Epithelial cell of proximal tubule (primary cell): ENCODE measurements around the gene CUZD1. TPM values are rescaled to one million over a fixed set of nuclear protein-coding genes. Genes with fewer than 3 reads are reported as not detected.
A peak's percentile ranks its signal among the peaks of the same experiment; 100 is the strongest.

ENCODE experiments used
- DNase-seq: peaks from one replicate; pipeline ENCODE4 v3.0.0-alpha.2; 2011; ENCODE audit warnings: low read depth
- H3K4me3 ChIP-seq: 2 replicates; pipeline ENCODE4 v1.5.1; 2011; ENCODE audit warnings: low read depth, mild to moderate bottlenecking, low read length
- CTCF ChIP-seq: conservative IDR thresholded peaks from 2 replicates; pipeline ENCODE4 v1.5.1; 2012; ENCODE audit warnings: low read depth, mild to moderate bottlenecking, low read length
- total RNA-seq: library from RNA; depleted of rRNA; stranded (reverse); fragments of >200 nt; gene quantifications from 2 replicates; pipeline ENCODE4 v1.2.3, GENCODE V29; 2015

The CUZD1 gene
- 0.29 and 1.0 TPM in 2 replicates for total RNA-seq

- TF ChIP-seq CTCF = no peak
- H3K4me3 ChIP-seq = no peak within 1 kb of the TSS
- DNase-seq = no peak
Observed at GRCh38 chr10:122845783-122846332, at the start of gene CUZD1. TSS of gene CUZD1 (minus strand) at chr10:122845857. CDS start at chr10:122845843, 14 bp downstream.

- TF ChIP-seq CTCF = no peak
- no peak for DNase-seq
- no peak overlapping the region for H3K4me3 ChIP-seq
Observed at GRCh38 chr10:122894261-122894944, 48.7 kb upstream of the CUZD1 start.

- no peak overlapping the region for H3K4me3 ChIP-seq
- DNase-seq = no peak
- TF ChIP-seq CTCF = no peak
Observed at GRCh38 chr10:122884166-122884565, 38.5 kb upstream of the CUZD1 start.

GRCh38 chr10:122882766-122883165 is 37.1 kb upstream of the CUZD1 start:
- no peak overlapping the region for H3K4me3 ChIP-seq
- no peak for TF ChIP-seq CTCF
- no peak for DNase-seq

- TF ChIP-seq CTCF = peak; percentile 4
- DNase-seq = peak; percentile 83
- peak within 1 kb of the TSS; percentile 73 for H3K4me3 ChIP-seq
Observed at GRCh38 chr10:122879339-122880273, 33.9 kb upstream of the CUZD1 start, which contains the start of gene FAM24B. TSS of gene FAM24B (minus strand) at chr10:122879581. CDS start at chr10:122850515, 29,066 bp downstream.

- H3K4me3 ChIP-seq = peak overlapping the region; percentile 73
- no peak for TF ChIP-seq CTCF
- DNase-seq = no peak
Observed at GRCh38 chr10:122878799-122879338, 33.2 kb upstream of the CUZD1 start.
